HG03060 (cell line): ENCODE results near the gene UGT1A7.

ENCODE experiments used
- ATAC-seq: cut with Tn5 transposase; IDR thresholded peaks from one replicate; pipeline ENCODE4 v1.9.1; 2021; ENCODE audit warnings: low read depth, moderate number of reproducible peaks; ENCODE audit not compliant: unreplicated experiment

Gene UGT1A7

DNA sequence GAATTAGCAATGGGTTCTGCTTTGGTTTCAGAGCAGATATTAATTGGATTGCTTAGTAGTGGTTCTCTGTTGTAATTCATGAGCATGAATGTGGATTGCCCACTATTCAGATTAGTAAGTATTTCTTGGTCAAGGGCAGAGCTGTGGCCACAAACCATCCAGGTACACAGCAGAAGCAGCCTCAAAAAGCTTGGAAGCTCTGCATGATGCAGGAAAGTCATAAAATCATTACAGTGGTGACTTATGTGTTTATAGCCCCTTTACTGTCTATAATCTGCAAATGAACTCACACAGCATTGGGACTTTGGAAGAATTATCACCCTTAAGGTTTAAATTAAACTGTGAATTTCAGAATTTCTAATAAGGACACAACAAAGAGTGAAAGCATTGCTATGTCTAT, 76.4 kb downstream of the UGT1A7 start:
- ATAC-seq, result no peak

DNA sequence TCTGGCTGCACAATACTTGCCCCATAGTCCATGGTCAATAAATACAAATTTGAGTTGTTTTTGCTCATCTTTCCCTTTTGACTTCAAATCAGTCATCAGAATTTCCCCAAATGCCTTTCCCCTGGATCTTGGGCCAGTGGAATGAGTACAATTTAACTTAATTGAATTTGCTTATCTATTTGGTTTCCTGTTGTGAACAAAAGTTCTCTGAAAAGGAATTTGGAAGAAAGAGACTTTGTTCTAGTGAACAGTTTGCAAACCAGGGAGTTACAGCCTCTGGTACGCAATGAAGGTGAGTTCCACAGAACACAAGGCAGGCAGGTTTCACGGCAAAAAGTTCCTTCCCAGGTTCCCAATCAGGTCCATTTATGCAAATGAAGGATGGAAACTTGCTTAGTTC, 77.1 kb downstream of the UGT1A7 start:
- ATAC-seq, result no peak

DNA sequence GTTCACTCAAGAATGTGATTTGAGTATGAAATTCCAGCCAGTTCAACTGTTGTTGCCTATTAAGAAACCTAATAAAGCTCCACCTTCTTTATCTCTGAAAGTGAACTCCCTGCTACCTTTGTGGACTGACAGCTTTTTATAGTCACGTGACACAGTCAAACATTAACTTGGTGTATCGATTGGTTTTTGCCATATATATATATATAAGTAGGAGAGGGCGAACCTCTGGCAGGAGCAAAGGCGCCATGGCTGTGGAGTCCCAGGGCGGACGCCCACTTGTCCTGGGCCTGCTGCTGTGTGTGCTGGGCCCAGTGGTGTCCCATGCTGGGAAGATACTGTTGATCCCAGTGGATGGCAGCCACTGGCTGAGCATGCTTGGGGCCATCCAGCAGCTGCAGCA, 78.3 kb downstream of the UGT1A7 start, which contains the start of gene UGT1A1:
Gene UGT1A1, plus strand, starts transcription at position 228 of the 400 bp plus-strand sequence. Its CDS starts 18 bp downstream, at position 246.
- no peak for ATAC-seq

DNA sequence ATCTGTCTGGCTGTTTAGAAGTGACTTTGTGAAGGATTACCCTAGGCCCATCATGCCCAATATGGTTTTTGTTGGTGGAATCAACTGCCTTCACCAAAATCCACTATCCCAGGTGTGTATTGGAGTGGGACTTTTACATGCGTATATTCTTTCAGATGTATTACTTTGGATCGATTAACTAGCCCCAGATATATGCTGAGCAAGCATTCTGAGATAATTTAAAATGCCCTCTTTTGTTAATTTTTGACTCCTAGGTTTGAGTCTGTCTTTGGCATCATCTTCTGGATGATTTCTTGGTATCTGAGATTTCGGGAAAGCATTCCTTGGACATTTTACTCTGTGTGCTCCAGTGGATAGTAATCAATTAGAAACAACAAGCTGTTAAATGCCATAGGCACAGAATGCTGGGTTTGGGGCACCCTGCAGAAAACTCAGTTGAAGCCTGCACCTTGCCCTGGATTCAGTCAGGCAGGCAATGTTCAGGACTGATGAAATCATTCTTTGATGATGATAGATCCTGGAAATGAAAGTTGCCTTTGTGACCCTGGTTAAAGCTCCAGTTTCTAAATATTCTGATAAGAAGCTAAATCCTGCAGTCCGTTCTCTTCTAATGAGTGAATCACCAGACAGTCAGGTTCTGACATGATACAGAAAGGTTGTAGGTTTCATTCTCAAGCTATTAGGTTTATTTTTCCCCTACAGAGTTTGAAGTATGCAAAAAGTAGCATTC, 79.5 kb downstream of the UGT1A7 start:
- no peak for ATAC-seq

DNA sequence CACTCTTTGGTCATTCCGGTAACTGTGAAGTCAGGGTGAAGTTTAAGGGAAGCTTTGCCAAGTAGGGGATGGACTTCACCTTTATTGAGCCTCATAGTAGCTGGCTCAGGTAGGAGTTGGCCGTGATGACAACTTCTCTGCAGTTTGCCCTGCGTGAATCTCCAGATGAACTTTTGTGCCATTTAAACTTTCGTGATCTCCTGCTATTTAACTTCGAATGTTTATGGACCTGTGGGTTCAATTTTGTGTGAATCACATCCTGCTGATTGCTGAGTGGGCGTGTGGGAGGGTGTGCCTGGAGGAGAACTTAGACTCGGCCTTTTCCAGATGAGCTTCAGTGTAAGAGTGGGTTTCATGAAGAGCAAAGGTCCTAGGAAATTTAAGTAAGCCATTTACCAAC, 82.6 kb downstream of the UGT1A7 start:
- no peak for ATAC-seq

DNA sequence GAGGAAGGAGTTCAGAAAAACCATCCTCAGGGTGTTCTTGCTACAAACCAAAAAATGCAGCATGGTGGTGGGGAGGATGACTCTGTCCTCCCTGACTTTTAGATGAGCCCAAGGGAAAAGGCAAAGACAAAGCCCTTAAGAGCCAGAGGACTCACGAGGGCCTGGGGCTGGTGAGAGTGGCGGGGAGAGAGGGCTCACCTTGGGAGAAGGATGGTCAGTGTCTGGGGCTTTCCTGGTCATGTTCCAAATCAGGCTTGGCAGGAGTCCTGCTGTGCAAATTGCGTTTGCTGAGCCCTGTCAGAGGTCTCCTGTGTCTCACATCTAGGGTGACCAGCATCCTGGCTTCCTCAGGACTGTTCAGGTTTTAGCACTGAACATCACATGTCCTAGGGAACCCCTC, 83.1 kb downstream of the UGT1A7 start:
- ATAC-seq, result no peak

DNA sequence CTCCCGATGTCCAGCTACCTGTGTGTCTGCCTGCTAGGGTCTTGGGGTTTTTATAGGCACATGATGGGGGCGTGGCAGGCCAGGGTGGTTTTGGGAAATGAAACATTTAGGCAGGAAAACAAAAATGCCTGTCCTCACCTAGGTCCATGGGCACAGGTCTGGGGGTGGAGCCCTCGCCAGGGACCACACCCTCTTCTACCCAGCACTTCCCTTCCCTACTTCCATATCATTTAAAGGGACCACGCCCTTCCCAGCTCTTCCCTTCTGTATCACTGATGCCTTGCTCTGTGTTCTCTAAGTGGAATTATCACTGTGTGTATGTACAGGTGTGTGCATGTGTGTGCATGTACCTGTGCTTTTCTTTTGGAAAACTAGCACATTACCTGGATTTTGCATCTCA, 84.7 kb downstream of the UGT1A7 start:
- no peak for ATAC-seq

DNA sequence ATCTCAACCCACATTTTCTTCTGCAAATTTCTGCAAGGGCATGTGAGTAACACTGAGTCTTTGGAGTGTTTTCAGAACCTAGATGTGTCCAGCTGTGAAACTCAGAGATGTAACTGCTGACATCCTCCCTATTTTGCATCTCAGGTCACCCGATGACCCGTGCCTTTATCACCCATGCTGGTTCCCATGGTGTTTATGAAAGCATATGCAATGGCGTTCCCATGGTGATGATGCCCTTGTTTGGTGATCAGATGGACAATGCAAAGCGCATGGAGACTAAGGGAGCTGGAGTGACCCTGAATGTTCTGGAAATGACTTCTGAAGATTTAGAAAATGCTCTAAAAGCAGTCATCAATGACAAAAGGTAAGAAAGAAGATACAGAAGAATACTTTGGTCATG, 86.4 kb downstream of the UGT1A7 start:
- ATAC-seq, result no peak

DNA sequence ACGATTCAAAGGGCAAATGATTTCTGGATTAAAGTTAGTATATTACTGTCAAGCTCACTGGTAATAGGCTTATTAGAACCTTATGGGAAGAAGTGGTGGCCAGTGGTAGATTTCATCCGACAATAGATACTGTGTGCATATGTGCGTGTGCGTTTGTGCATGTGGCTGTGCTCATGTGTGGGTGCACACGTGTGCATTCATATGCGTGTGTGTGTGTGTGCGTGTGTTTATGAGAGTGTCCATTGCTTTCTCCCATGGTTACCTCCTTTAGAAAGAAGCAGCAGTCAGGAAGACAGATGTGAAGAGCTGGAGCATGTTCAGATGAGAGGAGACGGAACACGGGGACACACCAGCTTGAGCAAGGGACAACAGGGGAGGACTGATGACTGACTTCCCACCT, 87.6 kb downstream of the UGT1A7 start:
- no peak for ATAC-seq

DNA sequence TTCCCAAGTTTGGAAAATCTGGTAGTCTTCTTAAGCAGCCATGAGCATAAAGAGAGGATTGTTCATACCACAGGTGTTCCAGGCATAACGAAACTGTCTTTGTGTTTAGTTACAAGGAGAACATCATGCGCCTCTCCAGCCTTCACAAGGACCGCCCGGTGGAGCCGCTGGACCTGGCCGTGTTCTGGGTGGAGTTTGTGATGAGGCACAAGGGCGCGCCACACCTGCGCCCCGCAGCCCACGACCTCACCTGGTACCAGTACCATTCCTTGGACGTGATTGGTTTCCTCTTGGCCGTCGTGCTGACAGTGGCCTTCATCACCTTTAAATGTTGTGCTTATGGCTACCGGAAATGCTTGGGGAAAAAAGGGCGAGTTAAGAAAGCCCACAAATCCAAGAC, 90.5 kb downstream of the UGT1A7 start:
- no peak for ATAC-seq

DNA sequence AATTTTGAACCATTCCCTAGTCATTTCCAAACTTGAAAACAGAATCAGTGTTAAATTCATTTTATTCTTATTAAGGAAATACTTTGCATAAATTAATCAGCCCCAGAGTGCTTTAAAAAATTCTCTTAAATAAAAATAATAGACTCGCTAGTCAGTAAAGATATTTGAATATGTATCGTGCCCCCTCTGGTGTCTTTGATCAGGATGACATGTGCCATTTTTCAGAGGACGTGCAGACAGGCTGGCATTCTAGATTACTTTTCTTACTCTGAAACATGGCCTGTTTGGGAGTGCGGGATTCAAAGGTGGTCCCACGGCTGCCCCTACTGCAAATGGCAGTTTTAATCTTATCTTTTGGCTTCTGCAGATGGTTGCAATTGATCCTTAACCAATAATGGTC, 90.9 kb downstream of the UGT1A7 start:
- ATAC-seq, result no peak

DNA sequence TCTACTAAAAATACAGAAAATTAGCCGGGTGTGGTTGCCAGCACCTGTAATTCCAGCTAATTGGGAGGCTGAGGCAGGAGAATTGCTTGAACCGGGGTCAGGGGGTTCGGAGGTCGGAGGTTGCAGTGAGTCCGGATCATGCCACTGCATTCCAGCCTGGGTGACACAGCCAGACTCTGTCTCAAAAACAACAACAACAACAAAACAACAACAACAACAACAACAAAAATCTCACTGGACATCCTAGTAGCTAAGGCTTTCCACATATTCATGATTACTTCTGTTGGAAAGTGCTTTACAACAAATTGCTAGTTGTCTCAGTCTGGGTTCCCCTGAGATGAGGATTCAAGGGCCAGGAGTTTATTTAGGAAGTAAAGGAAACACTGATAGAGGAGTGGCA, 92.2 kb downstream of the UGT1A7 start:
- ATAC-seq, result no peak

DNA sequence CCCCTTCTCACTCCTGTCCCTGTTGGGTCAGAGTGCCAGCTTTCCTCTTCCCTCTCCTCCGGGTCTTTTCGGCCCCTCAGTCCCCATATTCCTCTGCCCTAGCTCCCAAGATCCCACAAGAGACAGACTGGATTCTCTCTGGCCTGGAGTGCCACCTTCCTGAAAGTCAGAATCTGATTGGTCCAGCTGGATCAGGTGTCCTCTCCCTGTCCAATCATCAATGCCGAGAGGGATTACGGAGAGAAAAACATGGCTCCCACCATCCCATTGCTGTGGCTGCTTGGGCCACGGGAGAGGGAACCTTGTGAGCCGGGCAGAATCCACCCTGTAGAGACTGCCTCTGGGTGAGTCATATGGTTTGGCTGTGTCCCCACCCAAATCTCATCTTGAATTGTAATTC, 93.7 kb downstream of the UGT1A7 start:
- no peak for ATAC-seq

DNA sequence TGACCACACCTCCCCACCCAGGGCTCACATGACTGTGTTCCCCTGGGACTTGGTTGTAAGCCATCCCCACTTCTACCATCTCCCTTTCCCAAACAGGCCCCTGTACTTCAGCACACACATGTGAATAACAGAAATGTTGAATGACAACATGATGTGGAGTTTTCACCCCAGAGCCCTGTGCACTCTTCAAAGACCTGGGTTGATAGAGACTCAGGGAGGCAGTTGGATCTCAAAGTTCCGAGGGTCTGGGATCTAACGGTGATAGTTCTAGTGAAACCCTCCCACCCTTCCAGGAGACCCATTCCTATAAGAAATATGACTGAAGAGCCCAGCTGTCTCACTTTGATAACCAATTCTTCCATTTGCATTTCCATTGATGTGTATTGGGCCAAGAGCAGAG, 96.3 kb downstream of the UGT1A7 start, which contains the start of gene MROH2A:
Gene MROH2A, plus strand, starts transcription at position 301 of the 400 bp plus-strand sequence. CDS start 1,029 bp downstream, outside the sequence.
- no peak for ATAC-seq

DNA sequence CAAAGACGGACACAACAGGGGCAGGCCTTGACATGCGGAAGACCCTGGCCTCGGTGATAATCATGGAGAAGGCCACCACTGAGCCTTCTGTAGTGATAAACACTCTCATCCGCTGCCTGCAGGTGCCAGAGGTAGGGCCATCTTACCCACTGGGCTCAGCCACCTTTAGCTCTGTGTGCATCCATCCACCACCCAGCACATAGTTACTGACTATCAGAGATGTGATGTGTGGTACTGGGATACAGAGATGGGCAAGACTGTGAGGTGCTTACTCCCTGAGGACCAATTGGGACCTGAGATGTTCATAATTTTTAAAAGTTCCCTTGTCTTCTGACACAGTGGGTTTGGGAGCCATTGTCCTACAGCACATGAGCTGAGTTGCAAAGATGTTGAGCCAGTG, 98.0 kb downstream of the UGT1A7 start:
- no peak for ATAC-seq

DNA sequence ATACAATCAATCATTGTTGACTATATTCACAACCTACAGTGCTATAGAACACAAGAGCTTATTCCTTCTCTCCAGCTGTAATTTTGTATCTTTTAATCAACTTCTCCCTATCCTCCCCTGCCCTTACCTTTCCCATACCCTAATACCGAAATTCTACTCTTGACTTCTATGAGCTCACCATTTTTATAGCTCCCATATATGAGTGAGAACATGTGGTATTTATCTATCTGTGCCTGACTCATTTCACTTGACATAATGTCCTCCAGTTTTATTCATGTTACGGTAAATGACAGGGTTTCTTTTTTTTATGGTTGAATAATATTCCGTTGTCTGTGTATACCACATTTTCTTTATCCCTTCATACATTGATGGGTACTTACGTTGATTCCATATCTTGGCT, 99.1 kb downstream of the UGT1A7 start:
- ATAC-seq, result no peak

DNA sequence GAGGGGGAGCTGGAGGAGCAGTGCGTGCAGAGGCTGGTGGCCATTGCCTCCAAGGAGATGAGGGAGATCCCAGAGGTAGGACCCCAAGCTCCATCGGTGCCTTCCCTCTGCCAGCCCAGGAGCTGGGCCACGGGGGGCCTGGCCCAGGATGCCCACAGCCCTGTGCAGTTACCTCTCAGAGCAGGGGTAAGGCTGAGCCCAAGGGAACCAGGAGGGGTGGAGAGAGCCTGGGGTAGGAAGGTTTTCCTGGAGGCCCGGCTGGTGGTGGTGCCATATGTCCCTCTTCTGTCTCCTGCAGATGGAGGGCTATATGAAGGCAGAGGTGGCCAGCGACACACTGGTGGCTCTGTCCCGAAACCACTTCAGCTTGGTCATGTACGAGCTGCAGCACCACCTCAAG, 107.9 kb downstream of the UGT1A7 start:
- no peak for ATAC-seq

DNA sequence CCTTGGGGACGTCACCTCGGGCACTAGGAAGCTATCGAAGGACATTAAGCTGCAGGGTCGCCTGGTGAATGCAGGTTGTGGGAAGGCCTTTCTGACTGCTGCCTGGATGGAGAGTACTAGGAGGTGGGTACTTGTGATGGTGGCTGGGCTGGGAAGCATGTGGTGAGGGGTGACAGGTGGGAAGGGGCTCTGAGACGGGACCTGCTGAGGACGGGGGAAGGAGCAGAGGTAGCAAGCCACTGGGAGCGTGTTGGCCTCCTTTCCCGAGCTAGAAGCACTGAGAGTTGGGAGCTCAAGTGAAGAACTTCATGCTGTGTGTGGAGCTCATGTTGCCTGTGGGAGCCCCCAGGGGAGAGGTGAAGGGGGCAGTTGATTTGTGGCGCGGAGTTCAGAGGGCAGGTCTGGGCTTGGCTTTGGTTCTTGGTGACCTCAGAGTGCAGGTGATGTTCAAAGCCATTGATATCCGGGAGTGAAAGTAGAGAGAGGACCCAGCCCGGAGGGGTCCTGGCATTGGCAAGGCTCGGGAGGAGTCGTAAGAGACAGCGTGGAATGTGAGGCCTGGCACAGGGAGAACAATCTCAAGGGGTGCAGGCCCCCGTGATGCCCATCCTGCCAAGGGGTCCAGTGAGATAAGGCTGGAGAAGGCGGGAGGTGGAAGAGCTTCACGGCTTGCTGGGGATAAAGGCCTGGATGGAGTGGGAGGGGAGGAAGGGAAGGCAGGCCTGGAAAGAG, 109.6 kb downstream of the UGT1A7 start:
- ATAC-seq, result no peak

DNA sequence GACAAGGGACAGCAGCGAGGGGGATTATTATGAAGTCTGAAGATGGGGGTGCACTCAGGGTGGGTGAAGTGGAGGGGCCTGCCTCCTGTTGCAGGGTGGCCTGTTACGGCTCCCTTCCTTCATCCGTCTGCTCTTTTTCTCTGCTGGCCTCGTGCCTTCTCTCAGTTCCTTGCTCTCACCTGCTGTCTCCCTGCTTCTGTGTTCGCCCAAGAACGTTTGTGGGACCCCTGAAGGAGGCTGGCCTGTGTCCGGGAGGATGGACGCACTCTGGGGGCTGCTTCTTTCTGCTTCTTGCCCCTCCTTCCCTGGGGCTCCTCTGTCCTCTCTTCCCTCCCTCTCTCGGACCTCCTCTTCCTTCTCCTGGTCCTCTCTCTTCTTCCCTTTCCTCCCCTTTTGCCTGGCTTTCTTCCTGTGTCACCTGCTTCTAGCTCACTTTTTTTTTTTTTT, 110.2 kb downstream of the UGT1A7 start:
- no peak for ATAC-seq

DNA sequence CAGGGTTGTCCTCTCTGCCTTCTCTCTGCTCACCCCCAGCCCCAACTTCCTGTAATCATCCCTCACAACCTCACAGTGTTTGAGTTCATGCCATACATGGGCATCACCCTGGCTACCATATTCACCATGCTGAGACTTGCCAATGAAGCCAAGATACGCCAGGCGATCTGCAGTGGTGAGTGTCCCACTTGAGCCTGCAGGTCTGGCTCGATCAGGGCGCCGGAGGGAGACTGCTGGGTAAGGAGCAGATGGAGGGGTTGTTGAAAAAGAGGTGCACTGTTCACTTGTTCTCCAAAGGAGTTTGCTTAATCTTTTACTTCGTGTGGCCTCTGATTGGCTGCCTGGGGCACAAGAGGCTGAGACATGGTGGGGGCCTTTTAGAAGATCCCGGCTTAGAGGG, 111.0 kb downstream of the UGT1A7 start:
- ATAC-seq, result no peak

DNA sequence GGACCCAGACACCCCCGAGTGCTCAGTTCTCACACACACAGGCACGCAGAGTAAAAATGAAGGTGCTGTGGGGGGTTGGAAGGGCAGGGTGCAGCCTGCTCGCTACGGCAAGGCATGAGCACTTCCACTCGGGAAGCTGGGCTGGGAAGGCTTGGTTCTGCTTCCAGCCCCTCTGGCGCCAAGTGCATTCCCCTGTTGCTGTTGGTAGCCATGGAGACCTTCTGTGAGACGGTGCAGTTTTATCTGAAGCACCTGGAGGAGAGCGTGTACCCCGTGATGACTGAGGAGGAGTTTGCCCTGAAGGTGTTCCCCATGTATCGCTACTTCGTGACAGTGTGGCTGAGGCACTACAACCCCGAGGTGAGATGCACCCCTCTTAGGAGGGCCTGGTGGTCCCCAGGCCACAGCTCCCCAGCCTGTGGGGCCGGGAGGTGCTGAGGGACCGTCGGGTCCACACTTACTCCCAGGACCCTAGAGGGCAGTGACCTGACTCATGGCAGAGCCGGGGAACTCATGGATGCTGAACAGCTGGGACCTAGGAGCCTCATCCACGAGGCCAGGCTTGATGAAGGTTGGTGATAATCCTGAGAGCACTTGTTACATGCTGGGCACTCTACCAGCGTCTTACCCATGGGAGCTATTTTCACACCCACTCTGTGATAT, 111.9 kb downstream of the UGT1A7 start:
- no peak for ATAC-seq
